ENCODE measurements around the gene ASPRV1. TPM values are rescaled to one million over a fixed set of nuclear protein-coding genes. Genes with fewer than 3 reads are reported as not detected.

Gene ASPRV1
- polyA plus RNA-seq, 1 donor (not counting 4 experiments of a cell fraction or from before 2014, with no cell fraction given), result 1.5 TPM

DNA sequence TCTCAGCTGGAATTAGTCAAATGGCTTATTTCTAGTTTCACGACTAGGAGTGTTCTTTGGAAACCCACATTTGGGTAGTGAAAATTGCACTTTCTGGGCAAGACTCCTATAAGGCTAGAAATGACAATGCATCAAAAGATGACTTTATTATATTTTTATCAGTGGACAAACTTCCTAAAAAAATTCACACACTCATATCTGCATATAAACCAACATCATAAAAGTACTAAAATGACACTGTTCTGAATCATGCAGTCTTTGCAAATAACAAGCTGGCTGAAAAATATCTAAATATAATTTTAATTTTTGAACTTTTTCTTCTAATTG lies 28.9 kb downstream of the ASPRV1 start:
- FAIRE-seq (no peak), DNase-seq (ENCODE audit: low read depth, low spot score) (no peak)
- Histone ChIP-seq H2AFZ (ENCODE audit: control insufficient read depth, low read length) (no peak overlapping the region), H3K36me3 (ENCODE audit: control insufficient read depth in 2 of 2, extremely low read depth in 1 of 2, insufficient read depth in 2 of 2, low read length in 2 of 2) (peaks cover 20 to 32% of the 10 kb centered on the region in 2 experiments), H3K4me1 (ENCODE audit: control insufficient read depth, extremely low read depth, insufficient read depth, low read length) (peaks cover 29% of the 10 kb centered on the region), H3K9me3 (ENCODE audit: control insufficient read depth, low read depth, low read length) (no peaks in the 10 kb centered on the region), H3K27me3 (ENCODE audit: control insufficient read depth, extremely low read depth, insufficient read depth, low read length) (no peaks in the 10 kb centered on the region), H3K4me3 (ENCODE audit: control insufficient read depth in 2 of 3, extremely low read depth in 1 of 3, insufficient read depth in 2 of 3, low read depth in 1 of 3, low read length in 3 of 3) (no peak overlapping the region), H3K4me2 (ENCODE audit: control insufficient read depth, extremely low read depth, insufficient read depth, low read depth, low read length) (no peak overlapping the region), H3K9me1 (ENCODE audit: control insufficient read depth, extremely low read depth, insufficient read depth, low read length) (no peaks in the 10 kb centered on the region), H4K20me1 (ENCODE audit: control insufficient read depth, extremely low read depth, insufficient read depth, low read length) (no peaks in the 10 kb centered on the region), H3K27ac (ENCODE audit: control insufficient read depth, insufficient read depth, low read length) (no peak overlapping the region), H3K79me2 (ENCODE audit: control insufficient read depth, insufficient read depth, low read length) (no peaks in the 10 kb centered on the region), H3K9ac (ENCODE audit: control insufficient read depth, extremely low read depth, insufficient read depth, low read length) (no peak overlapping the region)
- dilution Hi-C loops (cut with MboI; ENCODE audit: extremely low pct_ligation_motif_present, low sequenced_read_pairs), result loop anchor here (10.0 kb wide), 1 partner anchor 132 kb away; no protein-coding TSS in a partner anchor
- TF ChIP-seq EZH2 (IDR thresholded peaks at IDR 0.05; ENCODE audit: low read length), result no peak
- TF ChIP-seq, protein P1, sequence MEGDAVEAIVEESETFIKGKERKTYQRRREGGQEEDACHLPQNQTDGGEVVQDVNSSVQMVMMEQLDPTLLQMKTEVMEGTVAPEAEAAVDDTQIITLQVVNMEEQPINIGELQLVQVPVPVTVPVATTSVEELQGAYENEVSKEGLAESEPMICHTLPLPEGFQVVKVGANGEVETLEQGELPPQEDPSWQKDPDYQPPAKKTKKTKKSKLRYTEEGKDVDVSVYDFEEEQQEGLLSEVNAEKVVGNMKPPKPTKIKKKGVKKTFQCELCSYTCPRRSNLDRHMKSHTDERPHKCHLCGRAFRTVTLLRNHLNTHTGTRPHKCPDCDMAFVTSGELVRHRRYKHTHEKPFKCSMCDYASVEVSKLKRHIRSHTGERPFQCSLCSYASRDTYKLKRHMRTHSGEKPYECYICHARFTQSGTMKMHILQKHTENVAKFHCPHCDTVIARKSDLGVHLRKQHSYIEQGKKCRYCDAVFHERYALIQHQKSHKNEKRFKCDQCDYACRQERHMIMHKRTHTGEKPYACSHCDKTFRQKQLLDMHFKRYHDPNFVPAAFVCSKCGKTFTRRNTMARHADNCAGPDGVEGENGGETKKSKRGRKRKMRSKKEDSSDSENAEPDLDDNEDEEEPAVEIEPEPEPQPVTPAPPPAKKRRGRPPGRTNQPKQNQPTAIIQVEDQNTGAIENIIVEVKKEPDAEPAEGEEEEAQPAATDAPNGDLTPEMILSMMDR (optimal IDR thresholded peaks at IDR 0.05 in 1 of 3, IDR thresholded peaks at IDR 0.05 in 1 of 3, conservative IDR thresholded peaks at IDR 0.05 in 1 of 3; ENCODE audit: extremely low read depth in 1 of 3, insufficient read depth in 2 of 3, low read length in 3 of 3), result no peak

DNA sequence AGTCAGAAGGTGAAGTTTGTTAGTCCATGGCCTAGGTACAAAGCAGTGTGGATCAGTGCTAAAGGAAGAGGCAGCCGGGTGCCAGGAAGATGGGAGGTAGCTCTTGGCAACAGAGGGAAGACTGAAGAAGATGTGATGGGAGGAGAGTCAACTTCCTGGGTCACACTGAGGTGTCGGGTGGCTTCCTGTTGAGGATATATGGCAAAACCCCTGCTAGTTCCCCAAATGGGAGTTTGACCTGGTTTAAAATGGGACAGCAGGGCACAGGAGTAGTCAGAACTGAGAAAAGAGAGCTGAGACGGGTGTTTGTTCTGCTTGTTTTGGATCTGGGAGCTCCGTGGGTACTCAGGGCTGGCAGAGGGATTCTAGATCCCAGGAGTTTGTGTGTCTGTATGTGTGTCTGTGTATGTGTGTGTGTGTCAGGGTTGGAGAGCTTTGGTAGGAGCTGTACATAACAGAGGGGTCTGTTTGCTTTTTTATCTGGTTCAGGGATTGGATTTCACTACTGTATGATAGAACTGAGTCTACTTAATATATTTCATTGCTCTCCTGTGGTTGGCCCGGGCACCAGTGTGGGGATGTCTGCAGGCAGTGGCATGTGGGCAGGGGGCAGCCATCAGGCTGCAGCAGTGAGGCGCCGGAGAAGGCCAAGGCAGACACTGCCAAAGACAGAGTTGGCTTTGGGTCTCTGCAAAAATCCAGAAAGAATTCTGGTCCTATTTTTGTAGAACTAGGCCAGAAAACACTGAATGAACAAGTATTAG lies 29.4 kb downstream of the ASPRV1 start:
- H3K4me3 ChIP-seq (ENCODE audit: control insufficient read depth in 2 of 3, extremely low read depth in 1 of 3, insufficient read depth in 2 of 3, low read depth in 1 of 3, low read length in 3 of 3), result no peak overlapping the region
- H3K4me1 ChIP-seq (ENCODE audit: control insufficient read depth, extremely low read depth, insufficient read depth, low read length), result peaks cover 33% of the 10 kb centered on the region
- no peak for TF ChIP-seq EZH2 (IDR thresholded peaks at IDR 0.05; ENCODE audit: low read length)
- H3K9me3 ChIP-seq (ENCODE audit: control insufficient read depth, low read depth, low read length), result no peaks in the 10 kb centered on the region
- H2AFZ ChIP-seq (ENCODE audit: control insufficient read depth, low read length), result no peak overlapping the region
- no peak for FAIRE-seq
- dilution Hi-C loops (cut with MboI; ENCODE audit: extremely low pct_ligation_motif_present, low sequenced_read_pairs), result loop anchor here (10.0 kb wide), 1 partner anchor 133 kb away; no protein-coding TSS in a partner anchor
- no peaks in the 10 kb centered on the region for H3K27me3 ChIP-seq (ENCODE audit: control insufficient read depth, extremely low read depth, insufficient read depth, low read length)
- no peaks in the 10 kb centered on the region for H3K79me2 ChIP-seq (ENCODE audit: control insufficient read depth, insufficient read depth, low read length)
- H3K36me3 ChIP-seq (ENCODE audit: control insufficient read depth in 2 of 2, extremely low read depth in 1 of 2, insufficient read depth in 2 of 2, low read length in 2 of 2), result peaks cover 18 to 30% of the 10 kb centered on the region in 2 experiments
- H3K9me1 ChIP-seq (ENCODE audit: control insufficient read depth, extremely low read depth, insufficient read depth, low read length), result no peaks in the 10 kb centered on the region
- no peak overlapping the region for H3K9ac ChIP-seq (ENCODE audit: control insufficient read depth, extremely low read depth, insufficient read depth, low read length)
- H3K4me2 ChIP-seq (ENCODE audit: control insufficient read depth, extremely low read depth, insufficient read depth, low read depth, low read length), result no peak overlapping the region
- no peak overlapping the region for H3K27ac ChIP-seq (ENCODE audit: control insufficient read depth, insufficient read depth, low read length)
- no peak for DNase-seq (ENCODE audit: low read depth, low spot score)
- H4K20me1 ChIP-seq (ENCODE audit: control insufficient read depth, extremely low read depth, insufficient read depth, low read length), result no peaks in the 10 kb centered on the region
